ENCODE measurements around the gene LENG1. TPM values are rescaled to one million over a fixed set of nuclear protein-coding genes. Genes with fewer than 3 reads are reported as not detected.

LENG1 gene
- total and polyA plus RNA-seq, 2 experiments from 2014 or later, result 8.4 to 15.0 TPM

DNA sequence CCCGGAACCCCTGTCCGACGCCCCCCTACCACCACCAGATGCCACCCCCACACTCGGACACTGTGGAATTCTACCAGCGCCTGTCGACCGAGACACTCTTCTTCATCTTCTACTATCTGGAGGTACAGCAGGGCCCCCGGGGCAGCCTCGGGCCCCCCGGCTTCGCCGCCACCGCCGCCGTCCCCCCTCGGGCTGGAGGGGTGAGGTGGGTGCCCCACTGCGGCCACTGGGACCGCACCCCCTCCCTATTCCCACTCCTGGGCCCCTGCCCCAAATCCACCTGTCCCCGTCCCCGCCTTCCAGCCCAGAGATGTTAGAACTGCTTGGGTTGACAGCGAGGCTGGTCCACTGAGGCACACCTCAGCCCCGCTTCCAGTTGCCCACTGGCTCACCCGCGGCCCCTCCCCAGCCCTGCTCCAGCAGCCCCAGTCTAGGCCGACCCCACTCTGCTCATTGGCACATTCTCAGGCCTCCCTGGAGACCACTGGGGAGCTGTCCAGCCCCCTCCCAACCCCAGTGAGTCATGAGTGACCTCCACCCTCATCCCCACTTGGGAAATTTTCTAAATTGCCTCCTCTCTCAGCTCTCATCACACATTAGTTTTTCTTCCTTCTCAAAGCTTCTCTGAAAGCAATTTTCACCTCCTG, 6.5 kb downstream of the LENG1 start:
- H4K20me1 ChIP-seq (ENCODE audit: insufficient read depth, poor library complexity, severe bottlenecking), result no peaks in the 10 kb centered on the region

DNA sequence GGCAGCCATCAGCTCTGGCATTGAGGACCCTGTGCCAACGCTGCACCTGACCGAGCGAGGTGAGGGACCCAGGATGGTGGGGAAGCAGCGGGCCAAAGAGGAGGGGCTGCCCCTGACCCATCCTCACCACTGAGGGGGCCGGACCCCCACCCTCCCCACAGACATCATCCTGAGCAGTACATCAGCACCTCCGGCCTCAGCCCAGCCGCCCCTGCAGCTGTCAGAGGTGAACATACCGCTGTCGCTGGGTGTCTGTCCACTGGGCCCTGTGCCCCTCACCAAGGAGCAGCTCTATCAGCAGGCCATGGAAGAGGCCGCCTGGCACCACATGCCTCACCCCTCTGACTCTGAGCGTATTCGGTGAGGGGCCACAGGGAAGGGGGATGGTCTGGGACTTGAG, 7.3 kb downstream of the LENG1 start:
- DNase-seq (ENCODE audit: low spot score), result no peak
- no peaks in the 10 kb centered on the region for H3K79me2 ChIP-seq
- no peaks in the 10 kb centered on the region for H3K4me1 ChIP-seq (ENCODE audit: insufficient read depth)
- H4K20me1 ChIP-seq (ENCODE audit: insufficient read depth, poor library complexity, severe bottlenecking), result no peaks in the 10 kb centered on the region
- H2AFZ ChIP-seq, result no peak overlapping the region
- H3K9me2 ChIP-seq (replicated peaks; ENCODE audit: insufficient read depth), result no peaks in the 10 kb centered on the region
- H3K27me3 ChIP-seq, result no peaks in the 10 kb centered on the region
- H3K4me2 ChIP-seq, result no peak overlapping the region
- no peak overlapping the region for H3K4me3 ChIP-seq
- H3K27ac ChIP-seq, result no peak overlapping the region
- no peaks in the 10 kb centered on the region for H3K9me3 ChIP-seq (ENCODE audit: low read depth)
- H3K36me3 ChIP-seq (replicated peaks; ENCODE audit: insufficient read depth, low read depth), result no peaks in the 10 kb centered on the region
- TF ChIP-seq EZH2phosphoT487 (IDR thresholded peaks at IDR 0.05; ENCODE audit: low read depth, severe bottlenecking, unreplicated experiment) (no peak), EZH2 (IDR thresholded peaks at IDR 0.05; ENCODE audit: borderline replicate concordance) (no peak)
- TF ChIP-seq, protein P1, sequence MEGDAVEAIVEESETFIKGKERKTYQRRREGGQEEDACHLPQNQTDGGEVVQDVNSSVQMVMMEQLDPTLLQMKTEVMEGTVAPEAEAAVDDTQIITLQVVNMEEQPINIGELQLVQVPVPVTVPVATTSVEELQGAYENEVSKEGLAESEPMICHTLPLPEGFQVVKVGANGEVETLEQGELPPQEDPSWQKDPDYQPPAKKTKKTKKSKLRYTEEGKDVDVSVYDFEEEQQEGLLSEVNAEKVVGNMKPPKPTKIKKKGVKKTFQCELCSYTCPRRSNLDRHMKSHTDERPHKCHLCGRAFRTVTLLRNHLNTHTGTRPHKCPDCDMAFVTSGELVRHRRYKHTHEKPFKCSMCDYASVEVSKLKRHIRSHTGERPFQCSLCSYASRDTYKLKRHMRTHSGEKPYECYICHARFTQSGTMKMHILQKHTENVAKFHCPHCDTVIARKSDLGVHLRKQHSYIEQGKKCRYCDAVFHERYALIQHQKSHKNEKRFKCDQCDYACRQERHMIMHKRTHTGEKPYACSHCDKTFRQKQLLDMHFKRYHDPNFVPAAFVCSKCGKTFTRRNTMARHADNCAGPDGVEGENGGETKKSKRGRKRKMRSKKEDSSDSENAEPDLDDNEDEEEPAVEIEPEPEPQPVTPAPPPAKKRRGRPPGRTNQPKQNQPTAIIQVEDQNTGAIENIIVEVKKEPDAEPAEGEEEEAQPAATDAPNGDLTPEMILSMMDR (IDR thresholded peaks at IDR 0.05; ENCODE audit: poor library complexity), result no peak
- WGBS (ENCODE audit: low lambda C conversion rate, missing lambda C conversion rate), result 91% methylated on average over 12 of the region's 12 CpGs

More for the DNA sequence above, 6.5 kb downstream of the LENG1 start:
- Histone ChIP-seq H2AFZ (no peak overlapping the region), H3K4me3 (no peak overlapping the region), H3K9me2 (replicated peaks; ENCODE audit: insufficient read depth) (no peaks in the 10 kb centered on the region), H3K4me2 (no peak overlapping the region), H3K27ac (no peak overlapping the region), H3K27me3 (no peaks in the 10 kb centered on the region), H3K9me3 (ENCODE audit: low read depth) (no peaks in the 10 kb centered on the region), H3K79me2 (peaks cover 3% of the 10 kb centered on the region), H3K4me1 (ENCODE audit: insufficient read depth) (no peaks in the 10 kb centered on the region), H3K36me3 (replicated peaks; ENCODE audit: insufficient read depth, low read depth) (no peaks in the 10 kb centered on the region)
- DNase-seq (ENCODE audit: low spot score), result no peak
- 97% methylated on average over 5 of the region's 25 CpGs for WGBS (ENCODE audit: low lambda C conversion rate, missing lambda C conversion rate)
- TF ChIP-seq EZH2phosphoT487 (IDR thresholded peaks at IDR 0.05; ENCODE audit: low read depth, severe bottlenecking, unreplicated experiment), result no peak
- no peak for TF ChIP-seq EZH2 (IDR thresholded peaks at IDR 0.05; ENCODE audit: borderline replicate concordance)
- TF ChIP-seq, protein P1 (IDR thresholded peaks at IDR 0.05; ENCODE audit: poor library complexity), result no peak

DNA sequence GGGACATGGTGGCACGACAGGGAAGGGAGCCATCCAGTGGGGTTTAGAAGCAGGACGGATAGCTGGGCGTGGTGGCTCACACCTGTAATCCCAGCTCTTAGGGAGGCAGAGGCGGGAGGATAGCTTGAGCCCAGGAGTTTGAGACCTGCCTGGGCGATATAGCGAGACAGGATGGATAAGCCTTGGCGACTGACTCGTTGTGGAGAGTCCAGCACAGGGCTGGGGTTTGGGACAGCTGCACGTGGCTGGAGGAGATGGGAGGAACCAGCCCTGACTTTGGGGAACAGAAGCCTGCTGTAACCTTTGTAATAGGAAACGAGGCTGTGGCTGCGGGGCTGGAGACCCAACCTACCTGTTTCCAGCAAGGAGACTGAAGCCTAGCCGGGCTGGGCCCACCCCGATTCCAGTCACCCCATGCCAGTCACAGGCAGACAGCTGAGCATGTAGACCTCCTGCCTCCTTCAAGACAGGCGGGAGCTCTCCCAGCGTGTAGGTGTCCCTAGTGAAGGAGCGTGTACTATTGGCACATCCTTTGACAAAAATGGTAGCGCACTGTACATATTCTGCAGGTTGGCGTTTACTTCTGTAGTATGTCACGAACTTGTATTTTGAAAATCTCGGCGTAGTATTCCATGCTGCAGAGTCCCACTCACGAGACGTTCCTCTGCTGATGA, 8.0 kb downstream of the LENG1 start:
- TF ChIP-seq, protein P1 (IDR thresholded peaks at IDR 0.05; ENCODE audit: poor library complexity), result no peak
- TF ChIP-seq EZH2 (IDR thresholded peaks at IDR 0.05; ENCODE audit: borderline replicate concordance), result no peak
- no peak for TF ChIP-seq EZH2phosphoT487 (IDR thresholded peaks at IDR 0.05; ENCODE audit: low read depth, severe bottlenecking, unreplicated experiment)
- H2AFZ ChIP-seq, result no peak overlapping the region
- 92% methylated on average over 23 of the region's 23 CpGs for WGBS (ENCODE audit: low lambda C conversion rate, missing lambda C conversion rate)
- H3K36me3 ChIP-seq (replicated peaks; ENCODE audit: insufficient read depth, low read depth), result no peaks in the 10 kb centered on the region
- H3K27ac ChIP-seq, result no peak overlapping the region
- H3K9me2 ChIP-seq (replicated peaks; ENCODE audit: insufficient read depth), result no peaks in the 10 kb centered on the region
- no peak overlapping the region for H3K4me3 ChIP-seq
- H3K4me1 ChIP-seq (ENCODE audit: insufficient read depth), result no peaks in the 10 kb centered on the region
- no peaks in the 10 kb centered on the region for H3K79me2 ChIP-seq
- no peaks in the 10 kb centered on the region for H3K9me3 ChIP-seq (ENCODE audit: low read depth)
- H3K27me3 ChIP-seq, result no peaks in the 10 kb centered on the region
- DNase-seq (ENCODE audit: low spot score), result no peak
- no peak overlapping the region for H3K4me2 ChIP-seq
- H4K20me1 ChIP-seq (ENCODE audit: insufficient read depth, poor library complexity, severe bottlenecking), result no peaks in the 10 kb centered on the region

All from hepatocyte (in vitro differentiated cells).